ENCODE results near the gene ETS2. TPM values are rescaled to one million over a fixed set of nuclear protein-coding genes. Genes with fewer than 3 reads are reported as not detected.

The ETS2 gene
- total and polyA plus RNA-seq, 2 donors (not counting 1 experiment from before 2014, with no cell fraction given): 1.9 to 5.6 TPM

- Mint-ChIP-seq H3K4me1 (peaks cover 4% of the 10 kb centered on the region), H3K27ac (no peak overlapping the region), H3K4me3 (no peak overlapping the region), H3K9me3 (ENCODE audit: insufficient read depth) (no peaks in the 10 kb centered on the region), H3K27me3 (peaks cover 33% of the 10 kb centered on the region)
- WGBS (ENCODE audit: insufficient coverage): 81% methylated on average over 2 of the region's 4 CpGs
- H3K36me3 ChIP-seq (replicated peaks in 1 of 2; ENCODE audit: control extremely low read depth in 1 of 2, control insufficient read depth in 1 of 2, extremely low read depth in 1 of 2, insufficient read depth in 2 of 2, low read length in 1 of 2): no peaks in the 10 kb centered on the region
- DNase-seq (no peak), ATAC-seq (ENCODE audit: low read depth) (no peak)
- POLR2A ChIA-PET: no interaction called here
- no peak overlapping the region for H3K4me3 ChIP-seq (ENCODE audit: control extremely low read depth in 1 of 5, extremely low read depth in 1 of 5, insufficient read depth in 1 of 5, low read depth in 2 of 5, low read length in 4 of 5)
- H2AFZ ChIP-seq (ENCODE audit: insufficient read depth, low read depth, low read length, poor library complexity, severe bottlenecking): no peak overlapping the region
- no peak overlapping the region for H3K9ac ChIP-seq (ENCODE audit: low read length)
- no peaks in the 10 kb centered on the region for H3K79me2 ChIP-seq (ENCODE audit: control insufficient read depth, insufficient read depth, low read length)
- H3K27me3 ChIP-seq (replicated peaks in 1 of 4; ENCODE audit: control extremely low read depth in 1 of 4, control insufficient read depth in 3 of 4, insufficient read depth in 4 of 4, low read length in 3 of 4): peaks cover 0 to 4% (median 0%) of the 10 kb centered on the region in 4 experiments
- no peak for TF ChIP-seq EZH2 (IDR thresholded peaks at IDR 0.05; ENCODE audit: borderline replicate concordance, insufficient read depth, low read depth, low read length, poor library complexity, severe bottlenecking)
- TF ChIP-seq, protein P1, sequence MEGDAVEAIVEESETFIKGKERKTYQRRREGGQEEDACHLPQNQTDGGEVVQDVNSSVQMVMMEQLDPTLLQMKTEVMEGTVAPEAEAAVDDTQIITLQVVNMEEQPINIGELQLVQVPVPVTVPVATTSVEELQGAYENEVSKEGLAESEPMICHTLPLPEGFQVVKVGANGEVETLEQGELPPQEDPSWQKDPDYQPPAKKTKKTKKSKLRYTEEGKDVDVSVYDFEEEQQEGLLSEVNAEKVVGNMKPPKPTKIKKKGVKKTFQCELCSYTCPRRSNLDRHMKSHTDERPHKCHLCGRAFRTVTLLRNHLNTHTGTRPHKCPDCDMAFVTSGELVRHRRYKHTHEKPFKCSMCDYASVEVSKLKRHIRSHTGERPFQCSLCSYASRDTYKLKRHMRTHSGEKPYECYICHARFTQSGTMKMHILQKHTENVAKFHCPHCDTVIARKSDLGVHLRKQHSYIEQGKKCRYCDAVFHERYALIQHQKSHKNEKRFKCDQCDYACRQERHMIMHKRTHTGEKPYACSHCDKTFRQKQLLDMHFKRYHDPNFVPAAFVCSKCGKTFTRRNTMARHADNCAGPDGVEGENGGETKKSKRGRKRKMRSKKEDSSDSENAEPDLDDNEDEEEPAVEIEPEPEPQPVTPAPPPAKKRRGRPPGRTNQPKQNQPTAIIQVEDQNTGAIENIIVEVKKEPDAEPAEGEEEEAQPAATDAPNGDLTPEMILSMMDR (IDR thresholded peaks at IDR 0.05): no peak
- no peak overlapping the region for H3K27ac ChIP-seq (ENCODE audit: low read length in 2 of 2)
- no peak overlapping the region for H3K4me2 ChIP-seq (replicated peaks; ENCODE audit: low read depth, low read length, poor library complexity, severe bottlenecking)
- H4K20me1 ChIP-seq (ENCODE audit: control insufficient read depth, insufficient read depth, low read length, poor library complexity, severe bottlenecking): no peaks in the 10 kb centered on the region
- intact Hi-C loops (cut with micrococcal nuclease): no loop called here
- H3K9me3 ChIP-seq (ENCODE audit: control extremely low read depth in 1 of 3, control insufficient read depth in 2 of 3, insufficient read depth in 1 of 3, low read length in 2 of 3): peaks cover 0 to 3% (median 0%) of the 10 kb centered on the region in 3 donors
- CTCF ChIA-PET: no interaction called here
- H3K4me1 ChIP-seq (ENCODE audit: control insufficient read depth in 2 of 2, insufficient read depth in 2 of 2, low read length in 2 of 2): no peaks in the 10 kb centered on the region
Measured at GRCh38 chr21:38842079-38842478, 36.4 kb downstream of the ETS2 start.

DNA sequence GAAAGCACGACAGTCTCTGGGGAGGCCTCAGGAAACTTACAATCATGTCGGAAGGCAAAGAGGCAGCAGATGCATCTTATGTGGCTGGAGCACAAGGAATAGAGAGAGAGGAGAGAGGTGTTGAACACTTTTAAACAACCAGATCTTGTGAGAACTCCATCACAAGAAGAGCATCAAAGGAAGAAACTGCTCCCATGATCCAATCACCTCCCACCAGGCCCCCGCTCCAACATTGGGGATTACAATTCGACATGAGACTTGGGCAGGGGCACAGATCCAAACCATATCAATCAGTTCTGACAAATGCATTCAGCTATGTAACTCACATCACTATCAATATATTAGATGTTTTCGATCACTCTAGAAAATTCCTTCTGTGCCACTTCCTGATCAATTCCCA lies 37.6 kb downstream of the ETS2 start:
- no peaks in the 10 kb centered on the region for H3K9me3 Mint-ChIP-seq (ENCODE audit: insufficient read depth)
- H3K4me3 Mint-ChIP-seq: no peak overlapping the region
- ChIA-PET POLR2A (no interaction called here), CTCF (no interaction called here)
- no peak overlapping the region for H3K9ac ChIP-seq (ENCODE audit: low read length)
- intact Hi-C loops (cut with micrococcal nuclease): no loop called here
- H3K36me3 ChIP-seq (replicated peaks in 1 of 2; ENCODE audit: control extremely low read depth in 1 of 2, control insufficient read depth in 1 of 2, extremely low read depth in 1 of 2, insufficient read depth in 2 of 2, low read length in 1 of 2): no peaks in the 10 kb centered on the region
- peaks cover 0 to 4% (median 0%) of the 10 kb centered on the region in 4 experiments for H3K27me3 ChIP-seq (replicated peaks in 1 of 4; ENCODE audit: control extremely low read depth in 1 of 4, control insufficient read depth in 3 of 4, insufficient read depth in 4 of 4, low read length in 3 of 4)
- no peaks in the 10 kb centered on the region for H3K4me1 ChIP-seq (ENCODE audit: control insufficient read depth in 2 of 2, insufficient read depth in 2 of 2, low read length in 2 of 2)
- no peaks in the 10 kb centered on the region for H4K20me1 ChIP-seq (ENCODE audit: control insufficient read depth, insufficient read depth, low read length, poor library complexity, severe bottlenecking)
- H2AFZ ChIP-seq (ENCODE audit: insufficient read depth, low read depth, low read length, poor library complexity, severe bottlenecking): no peak overlapping the region
- ATAC-seq (ENCODE audit: low read depth) (no peak), DNase-seq (no peak)
- 94% methylated on average over 2 of the region's 5 CpGs for WGBS (ENCODE audit: insufficient coverage)
- no peaks in the 10 kb centered on the region for H3K79me2 ChIP-seq (ENCODE audit: control insufficient read depth, insufficient read depth, low read length)
- H3K27ac Mint-ChIP-seq: no peak overlapping the region
- H3K27me3 Mint-ChIP-seq: peaks cover 25% of the 10 kb centered on the region
- peaks cover 0 to 3% (median 0%) of the 10 kb centered on the region in 3 donors for H3K9me3 ChIP-seq (ENCODE audit: control extremely low read depth in 1 of 3, control insufficient read depth in 2 of 3, insufficient read depth in 1 of 3, low read length in 2 of 3)
- peaks cover 4% of the 10 kb centered on the region for H3K4me1 Mint-ChIP-seq
- no peak for TF ChIP-seq EZH2 (IDR thresholded peaks at IDR 0.05; ENCODE audit: borderline replicate concordance, insufficient read depth, low read depth, low read length, poor library complexity, severe bottlenecking)
- TF ChIP-seq, protein P1 (IDR thresholded peaks at IDR 0.05): no peak
- H3K27ac ChIP-seq (ENCODE audit: low read length in 2 of 2): no peak overlapping the region
- no peak overlapping the region for H3K4me3 ChIP-seq (ENCODE audit: control extremely low read depth in 1 of 5, extremely low read depth in 1 of 5, insufficient read depth in 1 of 5, low read depth in 2 of 5, low read length in 4 of 5)
- no peak overlapping the region for H3K4me2 ChIP-seq (replicated peaks; ENCODE audit: low read depth, low read length, poor library complexity, severe bottlenecking)
